GM12864 (cell line): ENCODE measurements around the gene NOB1.
"Not testable (repeated sequence)": the region's sequence is repeated elsewhere in the genome, so short reads cannot be mapped to it uniquely, and the experiment has no call there.

ENCODE experiments used
- DNase-seq: peaks from one replicate; pipeline ENCODE4 v3.0.0-alpha.2; 2011; ENCODE audit warnings: low read depth
- H3K4me3 ChIP-seq: 2 replicates; pipeline ENCODE4 v1.5.1; 2011; ENCODE audit warnings: mild to moderate bottlenecking, low read depth, low read length, control low read depth
- TF ChIP-seq, protein P1 (sequence below): IDR thresholded peaks from 2 replicates; pipeline ENCODE4 v1.5.1; 2011; ENCODE audit warnings: low read depth, mild to moderate bottlenecking, moderate library complexity, low read length, control low read depth, inconsistent platforms; ENCODE audit errors: missing control alignments

NOB1 gene

GRCh38 chr16:69762814-69763598 lies 8.3 kb upstream of the NOB1 start:
- no peak for DNase-seq
- TF ChIP-seq, protein P1, sequence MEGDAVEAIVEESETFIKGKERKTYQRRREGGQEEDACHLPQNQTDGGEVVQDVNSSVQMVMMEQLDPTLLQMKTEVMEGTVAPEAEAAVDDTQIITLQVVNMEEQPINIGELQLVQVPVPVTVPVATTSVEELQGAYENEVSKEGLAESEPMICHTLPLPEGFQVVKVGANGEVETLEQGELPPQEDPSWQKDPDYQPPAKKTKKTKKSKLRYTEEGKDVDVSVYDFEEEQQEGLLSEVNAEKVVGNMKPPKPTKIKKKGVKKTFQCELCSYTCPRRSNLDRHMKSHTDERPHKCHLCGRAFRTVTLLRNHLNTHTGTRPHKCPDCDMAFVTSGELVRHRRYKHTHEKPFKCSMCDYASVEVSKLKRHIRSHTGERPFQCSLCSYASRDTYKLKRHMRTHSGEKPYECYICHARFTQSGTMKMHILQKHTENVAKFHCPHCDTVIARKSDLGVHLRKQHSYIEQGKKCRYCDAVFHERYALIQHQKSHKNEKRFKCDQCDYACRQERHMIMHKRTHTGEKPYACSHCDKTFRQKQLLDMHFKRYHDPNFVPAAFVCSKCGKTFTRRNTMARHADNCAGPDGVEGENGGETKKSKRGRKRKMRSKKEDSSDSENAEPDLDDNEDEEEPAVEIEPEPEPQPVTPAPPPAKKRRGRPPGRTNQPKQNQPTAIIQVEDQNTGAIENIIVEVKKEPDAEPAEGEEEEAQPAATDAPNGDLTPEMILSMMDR = no peak
- H3K4me3 ChIP-seq = peak overlapping the region; percentile 79

DNA sequence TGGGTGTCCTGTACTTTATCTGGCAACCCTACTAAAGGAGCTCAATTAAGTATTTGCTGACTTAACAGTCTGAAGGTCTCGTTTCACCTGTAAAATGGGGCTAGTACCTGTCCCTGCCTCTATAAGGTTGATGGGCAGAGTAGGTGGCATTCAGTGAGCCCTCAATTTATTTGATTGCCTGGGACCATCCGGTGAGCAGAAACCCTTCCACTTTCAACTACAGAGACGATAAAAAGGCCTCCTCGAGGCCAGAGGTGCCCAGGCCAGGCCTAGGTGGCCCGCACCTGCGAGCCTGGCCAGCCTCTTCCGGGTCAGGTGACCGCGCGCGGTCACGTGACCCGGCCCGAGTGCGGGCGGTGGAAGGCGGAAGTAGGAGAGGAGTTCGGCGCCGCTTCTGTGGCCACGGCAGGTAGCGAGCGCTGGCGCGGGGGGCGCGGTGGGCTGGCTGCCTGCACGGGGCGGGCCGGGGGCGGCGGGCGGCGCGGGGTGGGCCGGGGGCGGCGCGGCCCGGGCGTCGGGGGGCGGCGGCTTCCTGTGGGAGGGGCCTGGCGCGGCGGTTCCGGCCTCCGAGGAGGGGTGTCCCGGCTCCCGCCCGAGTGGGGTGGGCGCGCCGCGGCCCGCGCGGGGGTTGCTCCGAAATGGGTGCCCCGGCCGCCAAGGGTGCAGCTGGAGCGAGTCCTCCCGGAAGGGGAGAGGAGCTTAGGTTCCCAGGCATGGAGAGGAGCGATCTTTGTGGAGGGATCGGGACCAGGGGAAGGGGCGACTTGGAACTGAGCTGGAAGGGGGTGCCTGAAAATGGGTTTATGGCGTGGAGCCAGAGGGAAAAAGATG lies 7.5 kb upstream of the NOB1 start, which contains the start of gene WWP2:
TSS of gene WWP2 (plus strand) at position 350 of the 831 bp plus-strand sequence. CDS start 24,679 bp downstream, outside the sequence.
- peak within 1 kb of the TSS; percentile 79 for H3K4me3 ChIP-seq
- TF ChIP-seq, protein P1 = no peak
- peak; percentile 36 for DNase-seq

GRCh38 chr16:69757375-69757774 lies 2.6 kb upstream of the NOB1 start:
- not testable (repeated sequence) for DNase-seq, H3K4me3 ChIP-seq

DNA sequence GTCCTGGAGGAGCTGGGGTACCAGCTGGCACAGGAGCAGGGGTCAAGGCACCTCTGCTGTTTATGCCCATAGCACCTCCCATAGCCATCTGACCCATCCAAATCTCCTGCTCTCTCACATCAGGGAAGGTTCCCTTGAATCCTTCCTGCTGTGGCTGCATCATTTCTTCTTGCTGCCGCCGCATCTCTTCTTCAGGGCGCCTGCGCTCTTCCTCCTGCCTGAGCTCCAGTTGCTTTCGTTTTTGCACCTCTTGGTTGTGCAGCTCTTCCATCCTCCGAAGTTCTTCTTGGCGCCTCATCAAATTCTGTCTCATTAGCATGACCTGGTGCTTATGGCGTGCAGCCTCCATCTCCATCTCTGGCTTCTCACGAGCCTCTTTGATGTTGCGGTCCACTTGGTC lies 2.0 kb upstream of the NOB1 start:
- no peak for DNase-seq
- TF ChIP-seq, protein P1 = no peak
- H3K4me3 ChIP-seq = no peak overlapping the region

DNA sequence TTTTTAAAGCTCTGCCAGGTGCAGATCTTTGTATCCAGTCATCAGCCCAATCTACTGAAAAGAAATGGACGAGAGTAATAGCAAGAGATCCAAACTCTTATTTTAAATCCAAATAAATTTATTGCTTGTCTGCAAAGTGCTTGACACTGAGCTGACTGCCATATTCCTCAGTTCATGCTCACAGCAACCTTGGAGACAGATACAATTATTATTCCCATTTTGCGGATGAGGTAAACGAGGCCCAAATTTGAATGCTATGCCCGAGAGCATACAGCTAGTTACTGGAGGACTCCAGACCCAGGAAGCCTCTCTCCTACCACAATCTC lies 620 bp downstream of the NOB1 start:
- TF ChIP-seq, protein P1 = no peak
- DNase-seq = no peak

DNA sequence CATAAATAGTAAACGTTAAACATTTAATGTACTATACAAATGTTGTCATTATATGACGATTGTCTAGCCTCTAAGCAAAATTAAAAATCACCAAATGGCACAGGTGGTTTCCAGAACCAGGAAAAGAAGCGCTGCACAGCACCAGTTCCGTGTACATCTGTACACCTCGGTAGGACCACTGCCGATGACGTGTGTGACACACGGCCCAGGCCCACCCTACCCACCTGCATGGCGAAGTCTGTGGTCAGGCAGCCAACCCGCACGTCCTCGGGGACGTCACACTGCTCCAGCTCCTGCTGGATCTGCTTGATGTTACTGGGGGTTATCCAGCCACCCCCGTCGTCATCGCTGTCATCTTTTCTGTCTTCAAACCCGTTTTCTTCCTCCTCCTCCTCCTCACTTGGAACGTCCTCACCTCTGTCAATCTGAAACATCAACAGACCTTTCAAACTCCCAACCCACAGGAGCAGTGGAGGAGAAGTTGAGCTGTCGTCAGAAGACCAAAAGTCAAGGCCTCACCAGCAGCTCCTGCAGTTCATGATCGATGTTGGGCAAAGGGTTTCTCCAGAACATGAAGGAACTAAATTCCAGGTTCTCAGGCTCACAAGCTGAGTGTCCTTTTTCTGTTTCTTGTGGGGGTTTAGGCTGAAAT lies 5.9 kb downstream of the NOB1 start:
- TF ChIP-seq, protein P1 = no peak
- no peak overlapping the region for H3K4me3 ChIP-seq
- DNase-seq = no peak

More for the DNA sequence above, 620 bp downstream of the NOB1 start:
- peak overlapping the region; percentile 83 for H3K4me3 ChIP-seq

GRCh38 chr16:69747115-69747514 lies 7.6 kb downstream of the NOB1 start:
- H3K4me3 ChIP-seq = no peak overlapping the region
- TF ChIP-seq, protein P1 = no peak
- DNase-seq = no peak
